NCI-H146 (cell line): ENCODE results near the gene PKDREJ.
"Not testable (repeated sequence)": the region's sequence is repeated elsewhere in the genome, so short reads cannot be mapped to it uniquely, and the experiment has no call there.

ENCODE experiments used
- DNase-seq: peaks from one replicate; lab custom pipeline; 2025; lab: John Stamatoyannopoulos, UW

PKDREJ gene

DNA sequence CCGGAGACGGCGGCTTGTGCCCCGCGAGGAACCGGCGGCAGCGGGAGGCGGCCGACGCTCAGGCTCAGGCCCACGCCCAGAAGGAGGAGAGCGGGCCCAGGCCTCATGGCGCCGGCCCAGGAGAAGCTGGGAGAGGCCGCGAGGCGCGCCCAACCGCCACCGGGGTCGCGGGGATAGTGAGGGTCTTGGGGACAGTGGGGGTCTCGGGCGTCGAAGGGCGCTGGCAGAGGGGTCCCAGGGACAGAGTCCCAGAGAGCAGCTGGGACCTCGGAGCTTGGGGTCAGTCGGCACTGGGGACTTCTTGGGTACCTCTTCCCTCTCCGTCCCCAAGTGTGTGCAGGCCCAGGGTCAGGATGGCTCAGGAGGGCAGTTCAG, at the start of gene PKDREJ:
TSS of gene PKDREJ (minus strand) at position 128 of the 375 bp plus-strand sequence. CDS start at position 107, 21 bp downstream.
- no peak for DNase-seq

- DNase-seq, result not testable (repeated sequence)
Measured at GRCh38 chr22:46312848-46313247, 49.7 kb upstream of the PKDREJ start.

DNA sequence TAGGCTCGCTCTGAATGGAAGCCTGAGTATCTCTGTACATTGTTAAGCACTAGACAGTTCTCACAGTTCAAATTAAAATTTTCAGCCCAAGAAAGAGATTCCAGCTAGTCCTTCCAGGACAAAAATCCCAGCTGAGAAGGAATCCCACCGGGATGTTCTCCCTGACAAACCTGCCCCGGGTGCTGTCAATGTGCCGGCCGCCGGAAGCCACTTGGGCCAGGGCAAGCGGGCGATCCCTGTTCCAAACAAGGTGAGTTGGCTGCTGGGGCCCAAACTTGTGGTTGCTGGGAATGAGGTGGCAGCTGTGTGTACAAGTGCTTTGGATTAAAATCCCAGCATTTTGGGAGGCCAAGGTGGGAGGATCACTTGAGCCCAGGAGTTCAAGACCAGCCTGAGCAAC, 48.9 kb upstream of the PKDREJ start:
- DNase-seq, result no peak

DNA sequence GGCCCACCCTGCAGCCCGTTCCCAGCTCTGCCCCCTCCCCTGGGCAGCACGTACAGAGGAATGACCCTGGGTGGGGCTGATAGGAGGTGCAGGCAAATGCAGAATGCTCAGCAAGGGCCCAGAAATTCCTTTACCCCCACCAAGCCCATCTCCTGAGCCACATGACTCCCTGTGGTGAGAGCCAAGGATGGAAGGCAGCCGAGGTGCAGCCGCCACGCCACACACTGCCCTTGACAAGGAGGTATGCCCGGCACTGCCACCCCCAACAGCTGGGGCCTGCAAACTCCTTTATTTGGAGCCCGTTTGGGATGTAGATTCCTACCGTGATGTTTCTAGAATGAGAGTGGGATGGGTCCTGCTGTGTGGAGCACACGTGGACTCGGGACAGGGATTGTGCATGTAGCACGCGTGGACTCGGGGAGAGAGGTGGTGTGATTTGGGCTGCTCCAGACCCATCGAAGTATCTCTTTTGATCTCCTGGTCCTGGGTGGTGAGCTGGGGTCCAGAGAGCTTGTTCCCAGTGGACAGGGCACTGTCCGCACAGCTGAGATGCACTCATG, 46.5 kb upstream of the PKDREJ start:
- DNase-seq, result no peak

DNA sequence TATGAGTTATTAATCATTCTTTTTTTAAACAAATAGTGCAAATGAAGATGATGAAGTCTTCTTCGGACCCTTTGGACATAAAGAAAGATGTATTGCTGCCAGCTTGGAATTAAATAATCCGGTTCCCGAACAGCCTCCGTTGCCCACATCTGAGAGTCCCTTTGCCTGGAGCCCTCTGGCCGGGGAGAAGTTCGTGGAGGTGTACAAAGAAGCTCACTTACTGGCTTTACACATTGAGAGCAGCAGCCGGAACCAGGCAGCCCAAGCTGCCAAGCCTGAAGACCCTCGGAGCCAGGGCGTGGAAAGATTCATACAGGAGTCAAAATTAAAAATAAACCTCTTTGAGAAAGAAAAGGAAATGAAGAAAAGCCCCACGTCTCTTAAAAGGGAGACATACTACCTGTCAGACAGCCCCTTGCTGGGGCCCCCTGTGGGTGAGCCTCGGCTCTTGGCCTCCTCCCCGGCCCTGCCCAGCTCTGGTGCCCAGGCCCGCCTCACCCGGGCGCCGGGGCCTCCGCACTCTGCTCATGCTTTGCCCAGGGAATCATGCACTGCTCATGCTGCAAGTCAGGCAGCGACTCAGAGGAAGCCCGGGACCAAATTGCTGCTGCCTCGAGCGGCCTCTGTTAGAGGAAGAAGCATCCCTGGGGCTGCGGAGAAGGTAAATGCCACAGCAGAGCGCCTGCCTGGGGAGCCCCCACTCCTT, 45.3 kb upstream of the PKDREJ start:
- no peak for DNase-seq

- DNase-seq, result no peak
Measured at GRCh38 chr22:46303347-46303965, 40.3 kb upstream of the PKDREJ start.

GRCh38 chr22:46300491-46300890, 37.3 kb upstream of the PKDREJ start:
- DNase-seq, result no peak

DNA sequence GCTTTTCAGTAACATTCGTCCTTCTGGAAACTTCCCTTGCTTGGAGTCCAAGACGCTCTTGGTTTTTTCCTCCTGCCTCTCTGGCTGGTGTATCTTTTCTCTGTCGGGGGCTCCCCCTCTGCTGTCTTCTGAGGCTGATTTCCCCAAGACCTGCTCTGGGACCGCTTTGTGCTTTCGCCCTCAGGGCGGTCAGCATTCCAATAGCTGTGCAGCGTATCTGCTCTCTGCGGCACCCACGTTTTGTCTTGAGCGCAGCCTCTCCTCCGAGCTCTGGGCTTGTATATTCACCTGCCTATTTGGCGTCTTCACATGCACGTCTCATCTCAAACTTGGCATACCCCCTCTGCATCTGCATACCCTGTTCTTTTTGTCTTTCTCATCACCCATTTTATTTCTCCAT, 36.0 kb upstream of the PKDREJ start:
- no peak for DNase-seq

DNA sequence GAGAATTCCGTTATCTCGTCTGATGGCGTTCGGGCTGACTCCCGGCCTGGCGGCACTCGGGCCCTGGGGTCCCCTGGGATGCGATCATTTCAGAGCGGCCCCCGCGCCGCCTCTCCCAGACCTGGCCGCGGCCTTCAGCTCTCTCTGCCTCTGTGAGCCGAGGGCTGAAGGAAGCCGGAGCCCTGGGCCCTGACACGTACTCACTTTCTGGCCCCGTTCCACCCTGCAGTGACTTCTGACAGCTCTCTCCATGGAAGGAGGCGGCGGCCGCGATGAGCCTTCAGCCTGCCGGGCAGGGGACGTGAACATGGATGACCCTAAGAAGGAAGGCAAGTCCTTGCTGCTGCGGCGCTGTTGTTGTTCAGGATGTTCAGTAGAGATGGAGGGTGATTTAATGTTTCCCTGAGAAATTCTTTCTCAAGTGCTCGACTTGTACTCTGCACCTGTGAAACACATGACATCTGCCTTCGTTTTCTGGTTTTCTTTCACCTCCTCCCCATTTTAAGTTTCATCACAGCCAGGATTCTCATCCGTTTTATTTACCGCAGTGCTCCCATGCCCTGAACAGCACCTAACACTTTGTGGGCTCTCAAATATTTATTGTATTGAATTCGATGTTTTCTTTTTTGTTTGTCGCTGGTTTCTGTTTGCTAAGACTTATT, 34.1 kb upstream of the PKDREJ start:
- peak; percentile 14 for DNase-seq

DNA sequence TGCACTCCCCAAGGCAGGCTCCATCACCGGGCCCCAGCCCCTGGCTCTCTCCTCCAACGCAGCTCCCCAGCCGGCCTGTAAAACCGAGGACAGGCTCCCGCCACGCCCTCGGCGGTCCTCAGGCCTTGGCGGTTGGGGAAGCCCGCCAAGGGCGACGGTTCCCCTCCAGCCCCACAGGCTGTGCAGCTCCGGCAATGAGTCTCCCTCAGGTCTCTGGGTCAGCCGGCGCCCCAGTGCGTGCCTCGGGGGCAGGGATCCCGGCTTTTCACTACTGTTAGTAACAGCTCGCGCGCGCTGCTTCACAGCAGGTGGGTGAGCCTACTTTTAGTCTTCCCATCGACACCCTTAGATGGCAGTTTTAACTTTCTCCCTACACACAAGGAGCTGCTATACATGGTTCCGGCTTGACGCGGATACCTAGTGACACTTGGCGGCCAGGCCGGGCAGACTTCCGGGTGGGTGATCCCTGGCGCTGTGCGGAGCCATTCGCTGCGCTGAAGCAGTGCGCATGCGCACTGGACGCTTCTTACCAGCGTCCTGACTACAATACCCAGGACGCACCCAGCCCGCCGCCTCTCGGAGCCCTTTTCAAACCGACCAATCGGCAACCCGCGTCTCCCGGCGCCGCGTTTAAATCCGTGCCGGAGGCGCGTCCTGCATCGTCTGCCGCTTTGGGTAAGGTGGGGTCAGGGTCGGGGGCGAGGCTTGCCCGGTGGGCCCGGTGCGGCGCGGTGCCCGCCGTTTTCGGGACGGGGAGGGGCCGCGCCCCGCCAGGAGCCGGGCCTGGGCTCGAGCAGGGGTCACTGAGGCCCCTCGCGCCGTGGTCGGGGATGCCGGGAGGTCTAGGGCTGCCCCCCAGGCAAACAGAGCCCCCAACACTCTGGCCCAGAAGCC, 33.4 kb upstream of the PKDREJ start, which contains the start of gene GTSE1:
TSS of gene GTSE1 (plus strand) at position 614 of the 894 bp plus-strand sequence. CDS start 531 bp downstream, outside the sequence.
- peak; percentile 96 for DNase-seq

GRCh38 chr22:46295277-46295971, 32.3 kb upstream of the PKDREJ start:
- no peak for DNase-seq

- DNase-seq, result no peak
Measured at GRCh38 chr22:46294784-46295183, 31.6 kb upstream of the PKDREJ start.

GRCh38 chr22:46293577-46294260, 30.6 kb upstream of the PKDREJ start:
- DNase-seq, result no peak

GRCh38 chr22:46292732-46293131, 29.6 kb upstream of the PKDREJ start:
- DNase-seq, result no peak

- no peak for DNase-seq
Measured at GRCh38 chr22:46292173-46292572, 29.0 kb upstream of the PKDREJ start.

- peak; percentile 66 for DNase-seq
Measured at GRCh38 chr22:46290843-46291785, 28.0 kb upstream of the PKDREJ start.

DNA sequence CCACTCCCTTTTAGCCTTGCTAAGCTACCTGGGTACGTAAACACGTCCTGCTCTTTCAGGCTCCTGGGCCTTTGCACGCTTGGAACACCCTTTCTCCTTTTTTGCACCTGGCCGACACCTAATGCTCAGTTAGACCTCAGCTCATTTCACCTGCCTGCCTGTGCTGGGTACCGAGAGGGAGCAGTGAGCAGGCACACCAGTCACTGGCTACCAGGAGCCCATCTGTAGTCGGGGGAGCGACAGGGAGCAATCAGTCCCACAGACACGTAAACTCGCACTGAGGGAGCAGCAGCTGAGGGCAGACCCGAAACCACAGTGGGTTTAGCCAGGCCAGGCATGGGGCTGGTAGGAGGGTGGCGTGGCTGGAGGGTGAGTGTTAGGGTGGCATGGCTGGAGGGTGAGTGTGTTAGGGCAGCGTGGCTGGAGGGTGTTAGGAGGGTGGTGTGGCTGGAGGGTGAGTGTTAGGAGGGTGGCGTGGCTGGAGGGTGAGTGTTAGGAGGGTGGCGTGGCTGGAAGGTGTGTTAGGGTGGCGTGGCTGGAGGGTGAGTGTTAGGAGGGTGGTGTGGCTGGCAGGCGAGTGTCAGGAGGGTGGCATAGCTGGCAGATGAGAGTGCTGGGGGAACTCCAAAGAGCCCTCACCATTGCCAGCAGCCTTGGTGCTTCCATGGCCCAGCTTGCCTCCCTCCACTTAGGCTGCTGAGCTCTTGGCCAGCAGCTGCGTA, 27.1 kb upstream of the PKDREJ start:
- no peak for DNase-seq

DNA sequence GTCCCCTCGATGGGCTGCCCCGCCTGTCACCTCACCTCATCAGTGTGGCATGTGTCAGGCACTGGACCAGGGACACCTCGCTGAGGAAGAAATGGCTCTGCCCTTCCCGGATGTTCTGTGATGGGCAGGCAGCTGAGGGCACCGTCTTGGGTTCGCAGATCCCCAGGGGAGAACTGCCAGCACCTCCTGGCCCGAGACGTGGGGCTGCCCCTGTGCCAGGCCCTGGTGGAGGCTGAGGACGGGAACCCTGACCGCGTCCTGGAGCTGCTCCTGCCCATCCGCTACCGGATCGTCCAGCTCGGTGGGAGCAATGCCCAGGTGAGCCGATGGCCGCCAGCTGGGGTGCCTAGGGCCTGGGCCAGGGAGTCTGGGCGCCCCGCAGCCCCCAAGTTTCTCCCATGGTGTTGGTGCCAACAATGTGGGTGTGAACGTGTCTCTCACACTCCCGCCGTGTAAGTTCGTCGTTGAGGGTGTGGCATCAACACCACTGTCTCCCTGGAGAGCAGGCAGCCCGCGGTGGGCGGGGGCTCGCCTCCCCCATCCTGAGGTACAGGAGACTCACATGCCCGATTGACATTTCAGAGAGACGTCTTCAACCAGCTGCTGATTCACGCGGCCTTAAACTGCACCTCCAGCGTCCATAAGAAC, 26.2 kb upstream of the PKDREJ start:
- DNase-seq, result no peak
